Small intestine (tissue), 7 donors: ENCODE results near the gene MAP1LC3B. TPM values are rescaled to one million over a fixed set of nuclear protein-coding genes. Genes with fewer than 3 reads are reported as not detected.

Source experiments
- DNase-seq, 2 donors: peaks; one replicate each; pipeline versions ENCODE4 v3.0.0 to v3.0.0-alpha.2; 2013
- FAIRE-seq: peaks from 2 replicates; lab custom pipeline; 2012; peaks lifted over from hg19 to GRCh38; lab: Jason Lieb, UNC
- H3K27ac ChIP-seq, 3 donors: one replicate each; pipeline ENCODE4 v1.5.1; 2013; ENCODE audit warnings: low read length in 2 of 3, mild to moderate bottlenecking in 2 of 3, control low read depth in 1 of 3, inconsistent platforms in 1 of 3, low read depth in 1 of 3, moderate library complexity in 1 of 3
- H3K27me3 ChIP-seq, 3 donors: one replicate each; pipeline ENCODE4 v1.6.1; 2013; ENCODE audit warnings: low read length in 3 of 3, inconsistent platforms in 1 of 3; ENCODE audit not compliant: control insufficient read depth in 3 of 3, insufficient read depth in 3 of 3
- H3K36me3 ChIP-seq, 3 donors: one replicate each; pipeline ENCODE4 v1.6.1; 2013; ENCODE audit warnings: low read length in 3 of 3, inconsistent platforms in 1 of 3, low read depth in 1 of 3, mild to moderate bottlenecking in 1 of 3, moderate library complexity in 1 of 3; ENCODE audit not compliant: control insufficient read depth in 3 of 3, insufficient read depth in 2 of 3
- H3K4me1 ChIP-seq, 3 donors: one replicate each; pipeline ENCODE4 v1.6.1; 2013; ENCODE audit warnings: low read length in 2 of 3, inconsistent platforms in 1 of 3, low read depth in 1 of 3, mild to moderate bottlenecking in 1 of 3, moderate library complexity in 1 of 3; ENCODE audit not compliant: control insufficient read depth in 3 of 3, insufficient read depth in 2 of 3
- H3K4me3 ChIP-seq, 3 donors: one replicate each; pipeline ENCODE4 v1.5.1; 2013; ENCODE audit warnings: low read length in 3 of 3, control low read depth in 1 of 3, inconsistent platforms in 1 of 3, low read depth in 1 of 3, mild to moderate bottlenecking in 1 of 3, moderate library complexity in 1 of 3
- H3K9me3 ChIP-seq, 2 donors: one replicate each; pipeline ENCODE4 v1.6.1; 2013; ENCODE audit warnings: low read depth in 1 of 2, low read length in 1 of 2; ENCODE audit not compliant: control insufficient read depth in 2 of 2, insufficient read depth in 1 of 2
- WGBS, 3 donors: extraction: QIAGEN DNeasy Blood & Tissue Kit; methylation state at CpG; one replicate each; pipeline ENCODE4 v1.1.7; 2013; 5-methylcytosine and 5-hydroxymethylcytosine counted together
- polyA plus RNA-seq, 4 donors: library from polyadenylated mRNA; stranded (reverse) in 3 of 4; unstranded in 1 of 4; fragments of 200-250 nt in 3 of 4; fragments of 120-200 nt in 1 of 4; gene quantifications; one replicate each; pipeline versions ENCODE4 v1.2.1 to v1.2.3, GENCODE V29; 2013
- donor health status: healthy with polysubstance abuse.
- donor health status: control.
- donor health status: control.
- donor health status: Bipolar disorder and iron deficiency.
- donor health status: healthy.

The MAP1LC3B gene
- polyA plus RNA-seq, 4 donors: 35.1 to 61.1 (median 46.9) TPM

GRCh38 chr16:87426423-87427215, 34.5 kb downstream of the MAP1LC3B start:
- no peaks in the 10 kb centered on the region for H3K27me3 ChIP-seq

GRCh38 chr16:87431926-87432325, 39.8 kb downstream of the MAP1LC3B start:
- Histone ChIP-seq H3K36me3 (peaks cover 2 to 67% (median 7%) of the 10 kb centered on the region in 3 donors), H3K27ac (no peak overlapping the region), H3K4me1 (no peaks in the 10 kb centered on the region), H3K4me3 (no peak overlapping the region), H3K27me3 (no peaks in the 10 kb centered on the region), H3K9me3 (no peaks in the 10 kb centered on the region)
- no peak for FAIRE-seq
- no peak for DNase-seq
- WGBS, 3 donors: 72 to 76% (median 74%) methylated on average over 7 of the region's 7 CpGs

More at GRCh38 chr16:87426423-87427215, 34.5 kb downstream of the MAP1LC3B start:
- H3K36me3 ChIP-seq: peaks cover 9 to 77% (median 14%) of the 10 kb centered on the region in 3 donors
- 81 to 92% (median 85%) methylated on average over 18 of the region's 18 CpGs for WGBS, 3 donors
- no peaks in the 10 kb centered on the region for H3K9me3 ChIP-seq
- DNase-seq: no peak
- H3K4me3 ChIP-seq: no peak overlapping the region
- no peaks in the 10 kb centered on the region for H3K4me1 ChIP-seq
- FAIRE-seq: no peak
- no peak overlapping the region for H3K27ac ChIP-seq

- Histone ChIP-seq H3K27ac (no peak overlapping the region), H3K4me1 (no peaks in the 10 kb centered on the region), H3K9me3 (no peaks in the 10 kb centered on the region), H3K36me3 (peaks cover 2 to 66% (median 7%) of the 10 kb centered on the region in 3 donors), H3K27me3 (no peaks in the 10 kb centered on the region), H3K4me3 (no peak overlapping the region)
- WGBS, 3 donors: 90 to 96% (median 91%) methylated on average over 14 to 15 of the region's 15 CpGs
- DNase-seq (no peak), FAIRE-seq (no peak)
Observed at GRCh38 chr16:87432330-87432915, 40.3 kb downstream of the MAP1LC3B start.

- Histone ChIP-seq H3K9me3 (no peaks in the 10 kb centered on the region), H3K36me3 (peaks cover 2 to 66% (median 6%) of the 10 kb centered on the region in 3 donors), H3K4me3 (no peak overlapping the region), H3K27ac (no peak overlapping the region), H3K4me1 (peaks cover 0 to 3% (median 0%) of the 10 kb centered on the region in 3 donors), H3K27me3 (no peaks in the 10 kb centered on the region)
- no peak for DNase-seq
- no peak for FAIRE-seq
- 95 to 96% (median 96%) methylated on average over 22 of the region's 22 CpGs for WGBS, 3 donors
Observed at GRCh38 chr16:87434146-87434667, 42.1 kb downstream of the MAP1LC3B start.

GRCh38 chr16:87435372-87436224, 43.5 kb downstream of the MAP1LC3B start:
- no peak overlapping the region for H3K4me3 ChIP-seq
- 59 to 88% (median 74%) methylated on average over 23 of the region's 23 CpGs for WGBS, 3 donors
- H3K36me3 ChIP-seq: peaks cover 2 to 60% (median 4%) of the 10 kb centered on the region in 3 donors
- H3K9me3 ChIP-seq: no peaks in the 10 kb centered on the region
- H3K4me1 ChIP-seq: peaks cover 0 to 3% (median 0%) of the 10 kb centered on the region in 3 donors
- H3K27ac ChIP-seq: peak overlapping the region in 1 of 3 donors; percentile 77
- no peaks in the 10 kb centered on the region for H3K27me3 ChIP-seq
- no peak for FAIRE-seq
- DNase-seq: no peak

- Histone ChIP-seq H3K4me1 (peaks cover 0 to 3% (median 0%) of the 10 kb centered on the region in 3 donors), H3K27me3 (no peaks in the 10 kb centered on the region), H3K9me3 (no peaks in the 10 kb centered on the region), H3K36me3 (peaks cover under 1 to 57% (median 4%) of the 10 kb centered on the region in 3 donors), H3K27ac (peak overlapping the region in 1 of 3 donors; percentile 77), H3K4me3 (no peak overlapping the region)
- DNase-seq (no peak), FAIRE-seq (no peak)
- 61 to 89% (median 70%) methylated on average over 29 of the region's 29 CpGs for WGBS, 3 donors
Observed at GRCh38 chr16:87436225-87437172, 44.4 kb downstream of the MAP1LC3B start.

- FAIRE-seq (no peak), DNase-seq (no peak)
- 94 to 95% (median 94%) methylated on average over 14 of the region's 14 CpGs for WGBS, 3 donors
- Histone ChIP-seq H3K4me1 (peaks cover 0 to 3% (median 0%) of the 10 kb centered on the region in 3 donors), H3K9me3 (no peaks in the 10 kb centered on the region), H3K4me3 (no peak overlapping the region), H3K36me3 (peaks cover 0 to 57% (median 1%) of the 10 kb centered on the region in 3 donors), H3K27ac (no peak overlapping the region), H3K27me3 (no peaks in the 10 kb centered on the region)
Observed at GRCh38 chr16:87437327-87437726, 45.2 kb downstream of the MAP1LC3B start.
